Natural killer cell (primary cell): ENCODE results near the gene CEP89. TPM values are rescaled to one million over a fixed set of nuclear protein-coding genes. Genes with fewer than 3 reads are reported as not detected.
"Not testable (repeated sequence)": the region's sequence is repeated elsewhere in the genome, so short reads cannot be mapped to it uniquely, and the experiment has no call there.

ENCODE experiments used
- ATAC-seq, 3 donors: fragments of 150-1000 bp in 2 of 3; fragments of 200-7000 bp in 1 of 3; cut with Tn5 transposase; 1 replicate in 1 of 3; 2 replicates in 2 of 3; pipeline ENCODE4 v1.10.0; 2021; ENCODE audit warnings: mild to moderate bottlenecking in 2 of 3, moderate library complexity in 2 of 3
- DNase-seq, 2 donors: peaks; one replicate each; pipeline versions ENCODE4 v3.0.0 to v3.0.0-alpha.2; 2013 to 2021; ENCODE audit warnings: mixed read lengths in 1 of 2
- H3K27ac ChIP-seq: one replicate; pipeline ENCODE4 v1.5.1; 2013; ENCODE audit warnings: mild to moderate bottlenecking, low read length
- H3K27me3 ChIP-seq: one replicate; pipeline ENCODE4 v1.6.1; 2013; ENCODE audit warnings: low read length; ENCODE audit not compliant: control insufficient read depth, insufficient read depth
- H3K36me3 ChIP-seq: one replicate; pipeline ENCODE4 v1.6.1; 2013; ENCODE audit warnings: low read length; ENCODE audit not compliant: control insufficient read depth, insufficient read depth
- H3K4me1 ChIP-seq: one replicate; pipeline ENCODE4 v1.6.1; 2013; ENCODE audit warnings: low read length; ENCODE audit not compliant: control insufficient read depth, insufficient read depth
- H3K4me3 ChIP-seq: one replicate; pipeline ENCODE4 v1.5.1; 2013; ENCODE audit warnings: low read length
- H3K9me3 ChIP-seq: one replicate; pipeline ENCODE4 v1.6.1; 2013; ENCODE audit warnings: low read length; ENCODE audit not compliant: control insufficient read depth, insufficient read depth
- H3K27ac Mint-ChIP-seq, 2 donors: one replicate each; pipeline ENCODE4 v1.8.0; 2022; ENCODE audit warnings: mild to moderate bottlenecking in 2 of 2, mixed read lengths in 2 of 2, moderate library complexity in 1 of 2
- H3K27me3 Mint-ChIP-seq, 2 donors: one replicate each; pipeline ENCODE4 v1.8.0; 2022; ENCODE audit warnings: low read depth in 2 of 2, mixed read lengths in 2 of 2
- H3K36me3 Mint-ChIP-seq: one replicate; pipeline ENCODE4 v1.8.0; 2022; ENCODE audit warnings: mixed read lengths
- H3K4me1 Mint-ChIP-seq, 2 donors: one replicate each; pipeline ENCODE4 v1.8.0; 2022; ENCODE audit warnings: mixed read lengths in 2 of 2
- H3K4me3 Mint-ChIP-seq: one replicate; pipeline ENCODE4 v1.8.0; 2022; ENCODE audit warnings: mild to moderate bottlenecking, moderate library complexity, mixed read lengths
- H3K9me3 Mint-ChIP-seq, 2 donors: one replicate each; pipeline ENCODE4 v1.8.0; 2022; ENCODE audit warnings: mixed read lengths in 2 of 2
- CTCF ChIP-seq: fragments of 200-600 bp; IDR thresholded peaks from one replicate; pipeline ENCODE4 v1.8.0; 2022; ENCODE audit warnings: antibody characterized with exemption
- WGBS: methylation state at CpG from one replicate; pipeline ENCODE4 v1.1.7; 2013; ENCODE audit warnings: missing lambda C conversion rate; ENCODE audit not compliant: insufficient coverage; 5-methylcytosine and 5-hydroxymethylcytosine counted together
- intact Hi-C: fragments of 100-400 bp; cut with micrococcal nuclease; formaldehyde crosslinking; loops from one replicate; pipeline ENCODE4 v1.14.2; 2022
- total RNA-seq, 4 donors: library from RNA; stranded (reverse); fragments of 120-200 nt in 1 of 4; gene quantifications; one replicate each; pipeline versions ENCODE4 v1.2.3 to v1.2.4, GENCODE V29; 2013 to 2022

The CEP89 gene
- total RNA-seq, 3 donors from 2014 or later (not counting 1 experiment from before 2014, with no cell fraction given) = 7.6 to 12.0 (median 10.3) TPM

GRCh38 chr19:32977813-32978212 lies 6.1 kb upstream of the CEP89 start:
- H3K4me3 Mint-ChIP-seq, H3K27ac ChIP-seq, H3K4me1 ChIP-seq, H3K27me3 ChIP-seq, H3K9me3 ChIP-seq, H3K27me3 Mint-ChIP-seq, H3K36me3 ChIP-seq, H3K9me3 Mint-ChIP-seq, DNase-seq, H3K36me3 Mint-ChIP-seq, H3K4me3 ChIP-seq, ATAC-seq, H3K27ac Mint-ChIP-seq, H3K4me1 Mint-ChIP-seq: not testable (repeated sequence)
- intact Hi-C loops = loop anchor here (10.0 kb wide), 1 partner anchor 147 kb away; no protein-coding TSS in a partner anchor
- WGBS = 100% methylated on average over 2 of the region's 4 CpGs

GRCh38 chr19:32977280-32977679 lies 5.5 kb upstream of the CEP89 start:
- intact Hi-C loops = loop anchor here (10.0 kb wide), 1 partner anchor 148 kb away; no protein-coding TSS in a partner anchor
- H3K27me3 Mint-ChIP-seq = no peaks in the 10 kb centered on the region

GRCh38 chr19:32976223-32976805 lies 4.6 kb upstream of the CEP89 start:
- Mint-ChIP-seq H3K4me3 (no peak overlapping the region), H3K27me3 (no peaks in the 10 kb centered on the region), H3K27ac (peak overlapping the region in 1 of 2 donors; percentile 41), H3K4me1 (peaks cover 0 to 10% of the 10 kb centered on the region in 2 donors), H3K9me3 (no peaks in the 10 kb centered on the region), H3K36me3 (no peaks in the 10 kb centered on the region)
- H3K36me3 ChIP-seq = no peaks in the 10 kb centered on the region
- H3K4me1 ChIP-seq = peaks cover 9% of the 10 kb centered on the region
- no peak for ATAC-seq
- no peaks in the 10 kb centered on the region for H3K9me3 ChIP-seq
- no peaks in the 10 kb centered on the region for H3K27me3 ChIP-seq
- DNase-seq = peak; percentile 45 to 80
- no peak overlapping the region for H3K4me3 ChIP-seq
- 51% methylated on average over 14 of the region's 14 CpGs for WGBS
- intact Hi-C loops = loop anchor here (10.0 kb wide), 1 partner anchor 148 kb away; no protein-coding TSS in a partner anchor
- peak; percentile 63 for TF ChIP-seq CTCF
- no peak overlapping the region for H3K27ac ChIP-seq

More at GRCh38 chr19:32977280-32977679, 5.5 kb upstream of the CEP89 start:
- peaks cover 0 to 1% of the 10 kb centered on the region in 2 donors for H3K4me1 Mint-ChIP-seq
- ATAC-seq (no peak), DNase-seq (no peak)
- TF ChIP-seq CTCF = no peak
- Histone ChIP-seq H3K36me3 (no peaks in the 10 kb centered on the region), H3K27ac (no peak overlapping the region), H3K9me3 (no peaks in the 10 kb centered on the region), H3K27me3 (no peaks in the 10 kb centered on the region), H3K4me1 (peaks cover 4% of the 10 kb centered on the region), H3K4me3 (no peak overlapping the region)
- WGBS = 96% methylated on average over 7 of the region's 7 CpGs
- H3K4me3 Mint-ChIP-seq = no peak overlapping the region
- H3K27ac Mint-ChIP-seq = no peak overlapping the region
- no peaks in the 10 kb centered on the region for H3K9me3 Mint-ChIP-seq
- H3K36me3 Mint-ChIP-seq = no peaks in the 10 kb centered on the region

- H3K27me3 ChIP-seq = no peaks in the 10 kb centered on the region
- DNase-seq (peak in 1 of 2 donors; percentile 5), ATAC-seq (no peak)
- intact Hi-C loops = loop anchor here (10.0 kb wide), 1 partner anchor 154 kb away; no protein-coding TSS in a partner anchor
- no peaks in the 10 kb centered on the region for H3K36me3 Mint-ChIP-seq
- H3K36me3 ChIP-seq = no peaks in the 10 kb centered on the region
- peak overlapping the region; percentile 67 for H3K4me3 ChIP-seq
- H3K27ac ChIP-seq = no peak overlapping the region
- peak overlapping the region; percentile 91 to 94 for H3K27ac Mint-ChIP-seq
- TF ChIP-seq CTCF = no peak
- H3K9me3 Mint-ChIP-seq = no peaks in the 10 kb centered on the region
- peak overlapping the region; percentile 99 for H3K4me3 Mint-ChIP-seq
- peaks cover 0 to 16% of the 10 kb centered on the region in 2 donors for H3K4me1 Mint-ChIP-seq
- H3K9me3 ChIP-seq = no peaks in the 10 kb centered on the region
- peaks cover 14% of the 10 kb centered on the region for H3K4me1 ChIP-seq
- H3K27me3 Mint-ChIP-seq = no peaks in the 10 kb centered on the region
- WGBS = 43% methylated on average over 21 of the region's 21 CpGs
Measured at GRCh38 chr19:32971012-32971595, 654 bp downstream of the CEP89 start.
